HL-60 (cell line): Measurements from ENCODE around the gene OR5K1.

Experiments
- DNase-seq, 2 experiments: peaks; one replicate each; pipeline ENCODE4 v3.0.0-alpha.2; 2010 to 2020; ENCODE audit warnings: low read depth in 1 of 2, low spot score in 1 of 2
- H3K27ac ChIP-seq: fragments of 250-450 bp; sonication (Bioruptor Pico); replicated peaks from 2 replicates; pipeline ENCODE4 v1.5.1; 2020; ENCODE audit warnings: mild to moderate bottlenecking, moderate library complexity
- H3K27me3 ChIP-seq: fragments of 250-450 bp; sonication (Bioruptor Pico); 2 replicates; pipeline ENCODE4 v1.5.1; 2021; ENCODE audit warnings: mild to moderate bottlenecking, moderate library complexity; ENCODE audit not compliant: insufficient read depth, poor library complexity, severe bottlenecking
- H3K4me3 ChIP-seq: replicated peaks from 2 replicates; pipeline ENCODE4 v1.5.1; 2011; ENCODE audit warnings: mild to moderate bottlenecking, control low read depth, low read length; ENCODE audit not compliant: insufficient read depth
- CTCF ChIP-seq: IDR thresholded peaks from one replicate; pipeline ENCODE4 v1.5.1; 2011; ENCODE audit warnings: low read length, control low read depth, inconsistent platforms; ENCODE audit not compliant: insufficient read depth
- GABPA ChIP-seq: IDR thresholded peaks from 2 replicates; pipeline ENCODE4 v1.6.1; 2012; ENCODE audit warnings: low read depth
- POLR2AphosphoS5 ChIP-seq: IDR thresholded peaks from 2 replicates; pipeline ENCODE4 v1.6.1; 2012; ENCODE audit warnings: low read depth
- REST ChIP-seq: IDR thresholded peaks from 2 replicates; pipeline ENCODE4 v1.6.1; 2012; ENCODE audit warnings: low read depth; ENCODE audit not compliant: insufficient replicate concordance
- SPI1 ChIP-seq: IDR thresholded peaks from 2 replicates; pipeline ENCODE4 v1.6.1; 2012; ENCODE audit warnings: low read depth, mild to moderate bottlenecking, borderline replicate concordance

Gene OR5K1

GRCh38 chr3:98454929-98455328 is 8.1 kb upstream of the OR5K1 start:
- TF ChIP-seq SPI1 (no peak), REST (no peak), GABPA (no peak), CTCF (no peak), POLR2AphosphoS5 (no peak)
- Histone ChIP-seq H3K27ac (no peak overlapping the region), H3K4me3 (no peak overlapping the region), H3K27me3 (no peaks in the 10 kb centered on the region)
- DNase-seq, result no peak

GRCh38 chr3:98457543-98457942 is 5.5 kb upstream of the OR5K1 start:
- Histone ChIP-seq H3K27ac (no peak overlapping the region), H3K27me3 (no peaks in the 10 kb centered on the region), H3K4me3 (no peak overlapping the region)
- no peak for DNase-seq
- no peak for TF ChIP-seq POLR2AphosphoS5
- TF ChIP-seq CTCF, result no peak
- no peak for TF ChIP-seq GABPA
- TF ChIP-seq SPI1, result no peak

- Histone ChIP-seq H3K27me3 (no peaks in the 10 kb centered on the region), H3K27ac (no peak overlapping the region), H3K4me3 (no peak overlapping the region)
- no peak for DNase-seq
- TF ChIP-seq REST (no peak), SPI1 (no peak), CTCF (no peak), POLR2AphosphoS5 (no peak), GABPA (no peak)
These were observed 2.8 kb upstream of the OR5K1 start for GRCh38 chr3:98460220-98460619.

- no peaks in the 10 kb centered on the region for H3K27me3 ChIP-seq
- TF ChIP-seq SPI1 (no peak), REST (no peak), GABPA (no peak), POLR2AphosphoS5 (no peak), CTCF (no peak)
- no peak overlapping the region for H3K4me3 ChIP-seq
- no peak overlapping the region for H3K27ac ChIP-seq
- DNase-seq, result no peak
These were observed 19.9 kb downstream of the OR5K1 start for GRCh38 chr3:98482717-98483482.
